Transverse colon (tissue), 4 donors: ENCODE results near the gene SDF2L1. TPM values are rescaled to one million over a fixed set of nuclear protein-coding genes. Genes with fewer than 3 reads are reported as not detected.

Experiments
- DNase-seq: peaks from one replicate; pipeline ENCODE4 v3.0.0-alpha.2; 2019
- H3K27ac ChIP-seq, 4 donors: fragments of 200-600 bp; sonication (generic); 2 replicates each; pipeline ENCODE4 v1.5.1; 2016 to 2018; ENCODE audit warnings: inconsistent platforms in 4 of 4
- H3K27me3 ChIP-seq: fragments of 200-600 bp; sonication (generic); 2 replicates; pipeline ENCODE4 v1.5.1; 2017; ENCODE audit warnings: inconsistent platforms
- H3K36me3 ChIP-seq, 4 donors: fragments of 200-600 bp; sonication (generic); 2 replicates each; pipeline ENCODE4 v1.5.1; 2017 to 2019; ENCODE audit warnings: inconsistent platforms in 4 of 4
- H3K4me1 ChIP-seq, 4 donors: fragments of 200-600 bp; sonication (generic); 2 replicates each; pipeline ENCODE4 v1.5.1; 2017 to 2020; ENCODE audit warnings: inconsistent platforms in 4 of 4
- H3K4me3 ChIP-seq, 4 donors: fragments of 200-600 bp; sonication (generic); 1 replicate in 1 of 4; 2 replicates in 3 of 4; pipeline versions ENCODE4 v1.5.1 to v1.6.1; 2017 to 2019; ENCODE audit warnings: inconsistent platforms in 4 of 4
- H3K9me3 ChIP-seq, 2 donors: fragments of 200-600 bp; sonication (generic); 2 replicates each; pipeline ENCODE4 v1.5.1; 2017 to 2019; ENCODE audit warnings: inconsistent platforms in 2 of 2
- CTCF ChIP-seq, 5 experiments: fragments of 200-600 bp in 3 of 5; fragments of 450-650 bp in 2 of 5; sonication (generic) in 3 of 5; IDR thresholded peaks; 1 replicate in 2 of 5; 2 replicates in 3 of 5; pipeline ENCODE4 v1.5.1; 2016 to 2017; ENCODE audit warnings: antibody characterized with exemption in 5 of 5, inconsistent platforms in 3 of 5, mild to moderate bottlenecking in 2 of 5, moderate library complexity in 1 of 5
- EP300 ChIP-seq: sonication (generic); formaldehyde crosslinking; IDR thresholded peaks from one replicate; pipeline ENCODE4 v1.6.1; 2017; ENCODE audit warnings: antibody characterized with exemption, low read depth
- POLR2A ChIP-seq: fragments of 450-650 bp; IDR thresholded peaks from one replicate; pipeline ENCODE4 v1.6.1; 2016; ENCODE audit warnings: antibody characterized with exemption, mild to moderate bottlenecking, moderate library complexity
- POLR2AphosphoS5 ChIP-seq, 3 donors: sonication (generic); formaldehyde crosslinking; IDR thresholded peaks; one replicate each; pipeline ENCODE4 v1.6.1; 2016; ENCODE audit warnings: antibody characterized with exemption in 3 of 3
- WGBS, 2 donors: methylation state at CpG; one replicate each; pipeline ENCODE4 v1.1.5; 2018; ENCODE audit warnings: low coverage in 1 of 2; 5-methylcytosine and 5-hydroxymethylcytosine counted together
- in situ Hi-C, 4 donors: fragments of 200-750 bp; cut with MboI; loops; one replicate each; pipeline versions ENCODE4 v1.15.0 to v1.15.1; 2017; ENCODE audit warnings: low sequenced_read_pairs in 3 of 4, low pct_ligation_motif_present in 1 of 4, low pct_unique_long_range_greater_than_20kb in 1 of 4
- intact Hi-C: fragments of 100-400 bp; cut with DNase I; formaldehyde crosslinking; loops from one replicate; pipeline ENCODE4 v1.15.1; 2023; ENCODE audit warnings: low total_unique reads
- total RNA-seq, 4 donors: library from RNA; depleted of rRNA; stranded (reverse); fragments of >200 nt; gene quantifications; one replicate each; pipeline ENCODE4 v1.1.0, GENCODE V29; 2016

SDF2L1 gene
- total RNA-seq, 4 donors from 2014 or later: 34.0 to 55.7 (median 39.5) TPM; not detected in 1

- H3K36me3 ChIP-seq: no peaks in the 10 kb centered on the region
- 28% methylated on average over 32 of the region's 40 CpGs; no CpG with 5 or more reads in 1 of the 2 donors for WGBS, 2 donors
- H3K27ac ChIP-seq: peak overlapping the region in 2 of 4 donors; percentile 8 to 56
- peaks cover 3% of the 10 kb centered on the region for H3K27me3 ChIP-seq
- in situ Hi-C loops: loop anchor here in 1 of 4 donors (5.0 kb wide), 1 partner anchor 49 kb away; no protein-coding TSS in a partner anchor
- H3K9me3 ChIP-seq: no peaks in the 10 kb centered on the region
- intact Hi-C loops: loop anchor here (5.0 kb wide), 1 partner anchor 954 kb away; no protein-coding TSS in a partner anchor
- no peak for TF ChIP-seq POLR2A
- TF ChIP-seq POLR2AphosphoS5 (IDR thresholded peaks at IDR 0.05): no peak
- no peak for TF ChIP-seq EP300
- no peak for TF ChIP-seq CTCF (IDR thresholded peaks at IDR 0.05)
- DNase-seq: no peak
- peak overlapping the region; percentile 32 to 55 (median 42) for H3K4me3 ChIP-seq
- peaks cover 13 to 29% (median 21%) of the 10 kb centered on the region in 4 donors for H3K4me1 ChIP-seq
These were observed 10.7 kb downstream of the SDF2L1 start for GRCh38 chr22:21652547-21653545.

GRCh38 chr22:21657020-21657359, 14.9 kb downstream of the SDF2L1 start:
- peaks cover 9% of the 10 kb centered on the region for H3K27me3 ChIP-seq
- intact Hi-C loops: no loop called here
- TF ChIP-seq EP300 (no peak), CTCF (IDR thresholded peaks at IDR 0.05) (no peak), POLR2AphosphoS5 (IDR thresholded peaks at IDR 0.05) (no peak), POLR2A (no peak)
- peak overlapping the region in 3 of 4 donors; percentile 44 to 60 (median 60) for H3K4me3 ChIP-seq
- no peaks in the 10 kb centered on the region for H3K36me3 ChIP-seq
- no peaks in the 10 kb centered on the region for H3K9me3 ChIP-seq
- in situ Hi-C loops: no loop called here
- peaks cover 7 to 23% (median 18%) of the 10 kb centered on the region in 4 donors for H3K4me1 ChIP-seq
- 31 to 41% methylated on average over 9 to 17 of the region's 17 CpGs for WGBS, 2 donors
- no peak for DNase-seq
- H3K27ac ChIP-seq: peak overlapping the region in 2 of 4 donors; percentile 49 to 71

GRCh38 chr22:21657360-21658032, 15.4 kb downstream of the SDF2L1 start:
- in situ Hi-C loops (no loop called here), intact Hi-C loops (no loop called here)
- Histone ChIP-seq H3K9me3 (no peaks in the 10 kb centered on the region), H3K4me1 (peaks cover 5 to 18% (median 14%) of the 10 kb centered on the region in 4 donors), H3K27ac (peak overlapping the region in 3 of 4 donors; percentile 49 to 71 (median 65)), H3K36me3 (no peaks in the 10 kb centered on the region), H3K27me3 (peaks cover 9% of the 10 kb centered on the region), H3K4me3 (peak overlapping the region; percentile 44 to 60 (median 52))
- 2% methylated on average over 15 of the region's 79 CpGs; no CpG with 5 or more reads in 1 of the 2 donors for WGBS, 2 donors
- TF ChIP-seq CTCF (IDR thresholded peaks at IDR 0.05): peak in 3 of 5 experiments; percentile 16 to 32 (median 31)
- no peak for TF ChIP-seq POLR2AphosphoS5 (IDR thresholded peaks at IDR 0.05)
- DNase-seq: peak; percentile 89
